Glutamatergic neuron (in vitro differentiated cells): ENCODE data around the gene C2orf78. TPM values are rescaled to one million over a fixed set of nuclear protein-coding genes. Genes with fewer than 3 reads are reported as not detected.

Source experiments
- DNase-seq: peaks from one replicate; pipeline ENCODE4 v3.0.0; 2022
- H3K27ac Mint-ChIP-seq: one replicate; pipeline ENCODE4 v1.8.0; 2020; ENCODE audit warnings: mild to moderate bottlenecking, mixed read lengths, inconsistent platforms; ENCODE audit not compliant: unreplicated experiment
- H3K27me3 Mint-ChIP-seq: one replicate; pipeline ENCODE4 v1.8.0; 2020; ENCODE audit warnings: mild to moderate bottlenecking, moderate library complexity, mixed read lengths, inconsistent platforms; ENCODE audit not compliant: unreplicated experiment
- H3K36me3 Mint-ChIP-seq: one replicate; pipeline ENCODE4 v1.8.0; 2020; ENCODE audit warnings: mild to moderate bottlenecking, mixed read lengths, inconsistent platforms; ENCODE audit not compliant: unreplicated experiment
- H3K4me1 Mint-ChIP-seq: one replicate; pipeline ENCODE4 v1.8.0; 2020; ENCODE audit warnings: mild to moderate bottlenecking, low read depth, mixed read lengths, inconsistent platforms; ENCODE audit not compliant: unreplicated experiment
- H3K4me3 Mint-ChIP-seq: one replicate; pipeline ENCODE4 v1.8.0; 2020; ENCODE audit warnings: mild to moderate bottlenecking, mixed read lengths, inconsistent platforms; ENCODE audit not compliant: unreplicated experiment
- H3K9me3 Mint-ChIP-seq: one replicate; pipeline ENCODE4 v1.8.0; 2020; ENCODE audit warnings: mild to moderate bottlenecking, moderate library complexity, mixed read lengths, inconsistent platforms; ENCODE audit not compliant: unreplicated experiment
- total RNA-seq: library from RNA; stranded (reverse); fragmentation: NEBNext Ultra II Directional; extraction: Animal tissue kit (Norgen Biotek cat#: 25700); gene quantifications from one replicate; pipeline ENCODE4 v1.2.1, GENCODE V29; 2021; ENCODE audit not compliant: unreplicated experiment
- TF ChIP-seq, protein P1 (sequence below): fragments of 200-600 bp; sonication (generic); IDR thresholded peaks from one replicate; pipeline ENCODE4 v1.5.0; 2021; ENCODE audit not compliant: partially characterized antibody, unreplicated experiment

C2orf78 gene
- total RNA-seq, 1 donor from 2014 or later = not detected

DNA sequence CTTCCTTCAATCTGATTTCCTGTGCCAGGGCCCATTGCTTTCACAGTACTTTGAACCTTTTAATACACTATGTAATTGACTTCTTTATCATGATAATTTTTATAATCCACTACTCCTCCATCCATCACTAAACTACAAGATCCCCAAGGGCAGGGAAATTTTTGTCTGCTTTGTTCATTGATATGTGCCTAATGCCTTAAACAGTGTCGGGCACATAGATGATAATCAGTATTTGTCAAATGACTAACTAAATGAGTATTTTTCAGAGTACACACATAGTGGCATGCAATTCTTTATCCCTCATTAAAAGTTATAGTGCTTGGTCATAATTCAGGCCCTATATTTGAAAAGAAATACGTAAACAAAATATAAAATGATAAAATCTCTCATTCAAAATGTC lies 39.4 kb downstream of the C2orf78 start:
- Mint-ChIP-seq H3K27ac (no peak overlapping the region), H3K9me3 (no peaks in the 10 kb centered on the region), H3K27me3 (no peaks in the 10 kb centered on the region), H3K4me1 (no peaks in the 10 kb centered on the region), H3K36me3 (no peaks in the 10 kb centered on the region), H3K4me3 (no peak overlapping the region)
- no peak for DNase-seq
- TF ChIP-seq, protein P1, sequence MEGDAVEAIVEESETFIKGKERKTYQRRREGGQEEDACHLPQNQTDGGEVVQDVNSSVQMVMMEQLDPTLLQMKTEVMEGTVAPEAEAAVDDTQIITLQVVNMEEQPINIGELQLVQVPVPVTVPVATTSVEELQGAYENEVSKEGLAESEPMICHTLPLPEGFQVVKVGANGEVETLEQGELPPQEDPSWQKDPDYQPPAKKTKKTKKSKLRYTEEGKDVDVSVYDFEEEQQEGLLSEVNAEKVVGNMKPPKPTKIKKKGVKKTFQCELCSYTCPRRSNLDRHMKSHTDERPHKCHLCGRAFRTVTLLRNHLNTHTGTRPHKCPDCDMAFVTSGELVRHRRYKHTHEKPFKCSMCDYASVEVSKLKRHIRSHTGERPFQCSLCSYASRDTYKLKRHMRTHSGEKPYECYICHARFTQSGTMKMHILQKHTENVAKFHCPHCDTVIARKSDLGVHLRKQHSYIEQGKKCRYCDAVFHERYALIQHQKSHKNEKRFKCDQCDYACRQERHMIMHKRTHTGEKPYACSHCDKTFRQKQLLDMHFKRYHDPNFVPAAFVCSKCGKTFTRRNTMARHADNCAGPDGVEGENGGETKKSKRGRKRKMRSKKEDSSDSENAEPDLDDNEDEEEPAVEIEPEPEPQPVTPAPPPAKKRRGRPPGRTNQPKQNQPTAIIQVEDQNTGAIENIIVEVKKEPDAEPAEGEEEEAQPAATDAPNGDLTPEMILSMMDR = no peak

- H3K4me1 Mint-ChIP-seq = no peaks in the 10 kb centered on the region
- peaks cover 2% of the 10 kb centered on the region for H3K9me3 Mint-ChIP-seq
- no peak for DNase-seq
- no peak overlapping the region for H3K27ac Mint-ChIP-seq
- H3K4me3 Mint-ChIP-seq = no peak overlapping the region
- peaks cover 1% of the 10 kb centered on the region for H3K27me3 Mint-ChIP-seq
- H3K36me3 Mint-ChIP-seq = no peaks in the 10 kb centered on the region
- TF ChIP-seq, protein P1 = peak; percentile 78
Observed at GRCh38 chr2:73823916-73824523, 40.0 kb downstream of the C2orf78 start.

DNA sequence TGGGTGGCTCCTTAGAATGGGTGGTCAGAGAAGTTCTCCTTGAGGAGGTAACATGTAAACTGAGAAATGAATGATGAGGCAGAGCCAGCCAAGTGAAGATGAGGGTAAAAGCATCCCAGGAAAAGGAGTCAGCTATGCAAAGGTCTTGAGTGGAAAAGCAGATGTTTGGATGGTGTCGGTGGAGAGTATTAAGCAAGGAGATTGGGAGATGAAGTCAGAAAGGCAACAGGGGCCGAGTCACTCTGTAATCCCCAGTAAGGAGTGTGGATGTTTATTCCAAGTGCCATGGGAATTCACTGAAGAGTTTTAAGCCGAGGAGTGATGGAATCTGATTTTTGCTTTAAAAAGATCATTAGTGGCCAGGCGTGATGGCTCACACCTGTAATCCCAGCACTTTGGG lies 41.4 kb downstream of the C2orf78 start:
- peaks cover 2% of the 10 kb centered on the region for H3K9me3 Mint-ChIP-seq
- no peak for DNase-seq
- TF ChIP-seq, protein P1 = no peak
- H3K4me1 Mint-ChIP-seq = peaks cover 9% of the 10 kb centered on the region
- H3K27me3 Mint-ChIP-seq = peaks cover 1% of the 10 kb centered on the region
- H3K36me3 Mint-ChIP-seq = no peaks in the 10 kb centered on the region
- H3K4me3 Mint-ChIP-seq = no peak overlapping the region
- peak overlapping the region; percentile 5 for H3K27ac Mint-ChIP-seq

DNA sequence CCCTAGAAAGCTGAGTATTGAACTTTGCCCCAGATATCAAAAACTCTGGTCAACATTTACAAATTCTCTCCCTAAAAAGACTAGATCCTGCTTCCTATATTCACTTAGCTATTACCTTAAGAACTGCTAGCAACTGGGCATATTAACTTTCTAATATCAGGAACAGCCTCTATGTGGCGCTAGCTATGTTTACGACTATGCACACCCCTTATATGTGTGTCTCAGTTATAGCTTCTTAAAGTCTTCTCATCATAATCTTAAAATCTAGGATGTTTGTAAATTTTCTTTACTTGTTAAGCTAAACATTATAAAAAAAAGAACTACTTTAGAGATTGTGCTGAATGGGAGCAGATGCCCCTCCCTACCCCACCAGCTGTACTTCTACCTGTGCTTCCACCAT lies 43.0 kb downstream of the C2orf78 start:
- no peak overlapping the region for H3K27ac Mint-ChIP-seq
- H3K36me3 Mint-ChIP-seq = no peaks in the 10 kb centered on the region
- H3K4me3 Mint-ChIP-seq = no peak overlapping the region
- TF ChIP-seq, protein P1 = no peak
- H3K27me3 Mint-ChIP-seq = peaks cover 1% of the 10 kb centered on the region
- peaks cover 9% of the 10 kb centered on the region for H3K4me1 Mint-ChIP-seq
- peaks cover 2% of the 10 kb centered on the region for H3K9me3 Mint-ChIP-seq
- DNase-seq = no peak

GRCh38 chr2:73827660-73828388 lies 43.8 kb downstream of the C2orf78 start:
- H3K4me3 Mint-ChIP-seq = no peak overlapping the region

More at GRCh38 chr2:73827660-73828388, 43.8 kb downstream of the C2orf78 start:
- H3K9me3 Mint-ChIP-seq = peaks cover 2% of the 10 kb centered on the region
- no peaks in the 10 kb centered on the region for H3K36me3 Mint-ChIP-seq
- peaks cover 9% of the 10 kb centered on the region for H3K4me1 Mint-ChIP-seq
- H3K27me3 Mint-ChIP-seq = peaks cover 1% of the 10 kb centered on the region
- H3K27ac Mint-ChIP-seq = no peak overlapping the region
- no peak for DNase-seq
- TF ChIP-seq, protein P1 = no peak
